Measurements from ENCODE around the gene KIAA1217.

KIAA1217 gene

DNA sequence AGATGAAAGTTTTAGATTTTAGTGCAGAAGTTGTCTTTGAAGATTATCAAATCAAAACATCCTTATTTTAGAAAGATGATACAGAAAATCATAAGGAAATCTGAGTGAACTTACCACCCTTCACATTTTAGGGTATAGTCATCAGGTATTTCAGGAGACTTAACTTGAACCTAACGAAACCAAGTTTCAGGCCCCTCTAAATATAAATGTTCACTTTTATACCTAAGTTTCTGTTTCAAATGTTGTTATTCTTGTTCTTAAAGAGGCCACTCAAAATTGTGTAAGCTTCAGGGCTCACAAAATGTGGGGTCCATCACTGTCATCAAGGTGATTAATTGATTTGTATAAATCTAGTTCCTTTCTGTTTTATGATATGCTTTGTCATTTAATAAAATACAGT, 216.2 kb downstream of the KIAA1217 start:
- Histone ChIP-seq H3K4me1 (ENCODE audit: control insufficient read depth, insufficient read depth, low read length) (no peaks in the 10 kb centered on the region), H3K36me3 (ENCODE audit: control insufficient read depth in 2 of 2, insufficient read depth in 1 of 2, low read length in 2 of 2) (no peaks in the 10 kb centered on the region), H3K27ac (ENCODE audit: extremely low read depth, low read depth, low read length) (no peak overlapping the region), H3K4me3 (ENCODE audit: low read depth, low read length) (no peak overlapping the region), H3K9me3 (ENCODE audit: control insufficient read depth, insufficient read depth, low read depth, low read length) (no peaks in the 10 kb centered on the region)
- ChIA-PET POLR2A (no interaction called here), CTCF (no interaction called here)
- TF ChIP-seq SP7 (tag by site-specific recombination; IDR thresholded peaks at IDR 0.05) (no peak), ZNF311 (tag by site-specific recombination; IDR thresholded peaks at IDR 0.05; ENCODE audit: borderline replicate concordance) (no peak), ZNF132 (tag by site-specific recombination; IDR thresholded peaks at IDR 0.05; ENCODE audit: borderline replicate concordance) (no peak), ZNF37A (tag by site-specific recombination; IDR thresholded peaks at IDR 0.05) (no peak), ZBTB8A (tag by site-specific recombination; IDR thresholded peaks at IDR 0.05) (no peak), ZNF114 (tag by site-specific recombination; IDR thresholded peaks at IDR 0.05) (no peak), ZNF707 (tag by site-specific recombination; IDR thresholded peaks at IDR 0.05) (no peak), ZNF292 (tag by site-specific recombination; IDR thresholded peaks at IDR 0.05; ENCODE audit: borderline replicate concordance, low read depth) (no peak), ZNF140 (tag by site-specific recombination; IDR thresholded peaks at IDR 0.05) (no peak), REPIN1 (tag by site-specific recombination; IDR thresholded peaks at IDR 0.05; ENCODE audit: low read depth) (no peak), ZNF112 (tag by site-specific recombination; IDR thresholded peaks at IDR 0.05) (no peak), ZNF501 (tag by site-specific recombination; IDR thresholded peaks at IDR 0.05) (no peak), KLF7 (tag by site-specific recombination; IDR thresholded peaks at IDR 0.05; ENCODE audit: borderline replicate concordance) (no peak), ZNF157 (tag by site-specific recombination; IDR thresholded peaks at IDR 0.05) (no peak), ZNF155 (tag by site-specific recombination; IDR thresholded peaks at IDR 0.05) (no peak)
- TF ChIP-seq, protein P1, sequence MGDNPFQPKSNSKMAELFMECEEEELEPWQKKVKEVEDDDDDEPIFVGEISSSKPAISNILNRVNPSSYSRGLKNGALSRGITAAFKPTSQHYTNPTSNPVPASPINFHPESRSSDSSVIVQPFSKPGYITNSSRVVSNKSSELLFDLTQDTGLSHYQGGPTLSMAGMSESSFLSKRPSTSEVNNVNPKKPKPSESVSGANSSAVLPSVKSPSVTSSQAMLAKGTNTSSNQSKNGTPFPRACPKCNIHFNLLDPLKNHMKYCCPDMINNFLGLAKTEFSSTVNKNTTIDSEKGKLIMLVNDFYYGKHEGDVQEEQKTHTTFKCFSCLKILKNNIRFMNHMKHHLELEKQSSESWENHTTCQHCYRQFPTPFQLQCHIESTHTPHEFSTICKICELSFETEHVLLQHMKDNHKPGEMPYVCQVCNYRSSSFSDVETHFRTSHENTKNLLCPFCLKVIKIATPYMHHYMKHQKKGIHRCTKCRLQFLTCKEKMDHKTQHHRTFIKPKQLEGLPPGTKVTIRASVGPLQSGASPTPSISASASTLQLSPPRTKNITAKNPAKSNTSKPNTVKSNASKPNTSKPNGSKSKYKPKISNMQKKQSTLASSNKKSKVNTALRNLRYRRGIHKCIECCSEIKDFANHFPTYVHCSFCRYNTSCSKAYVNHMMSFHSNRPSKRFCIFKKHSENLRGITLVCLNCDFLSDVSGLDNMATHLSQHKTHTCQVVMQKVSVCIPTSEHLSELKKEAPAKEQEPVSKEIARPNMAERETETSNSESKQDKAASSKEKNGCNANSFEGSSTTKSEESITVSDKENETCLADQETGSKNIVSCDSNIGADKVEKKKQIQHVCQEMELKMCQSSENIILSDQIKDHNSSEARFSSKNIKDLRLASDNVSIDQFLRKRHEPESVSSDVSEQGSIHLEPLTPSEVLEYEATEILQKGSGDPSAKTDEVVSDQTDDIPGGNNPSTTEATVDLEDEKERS (tag by site-specific recombination; IDR thresholded peaks at IDR 0.05), result no peak

DNA sequence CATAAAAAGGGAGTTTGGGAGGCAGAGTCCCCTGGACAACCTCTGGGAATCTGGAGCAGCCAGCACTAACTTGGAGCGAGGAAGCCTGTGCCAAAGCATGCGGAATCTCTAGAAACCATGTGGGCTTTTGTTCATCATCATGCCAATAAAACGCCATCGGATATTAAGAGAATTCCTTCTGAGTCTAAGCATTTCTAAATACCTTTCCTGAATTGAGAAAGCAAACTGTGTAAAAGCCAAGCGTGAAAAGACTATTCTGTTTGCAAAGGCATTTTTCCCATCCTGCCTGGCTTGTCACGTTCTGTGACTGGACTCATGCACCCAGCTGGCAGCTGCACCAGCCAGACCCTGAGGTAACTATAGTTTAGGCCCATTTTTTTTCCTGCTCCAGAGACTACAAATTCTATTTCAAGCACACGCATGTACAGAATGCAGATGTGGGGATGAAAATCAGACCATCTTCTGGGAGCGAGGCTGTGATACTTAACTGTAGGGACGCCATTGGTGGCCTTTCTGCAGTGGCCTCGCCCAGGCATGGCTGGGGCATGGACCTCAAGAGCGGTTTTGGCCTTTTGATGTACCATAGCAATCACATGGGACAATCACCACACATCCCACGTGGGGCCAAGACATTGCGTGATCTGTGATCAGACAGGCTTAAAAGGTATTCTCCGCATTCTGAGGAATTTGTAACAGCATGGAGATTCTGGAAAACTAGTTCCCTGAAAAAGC, 218.9 kb downstream of the KIAA1217 start:
- no peak for TF ChIP-seq ZBTB1 (tag by site-specific recombination; IDR thresholded peaks at IDR 0.05)
- no peak for TF ChIP-seq ZNF707 (tag by site-specific recombination; IDR thresholded peaks at IDR 0.05)
- no peak for TF ChIP-seq ZNF146 (tag by site-specific recombination; IDR thresholded peaks at IDR 0.05)
- no peak for TF ChIP-seq ZBTB21 (tag by site-specific recombination; IDR thresholded peaks at IDR 0.05)
- TF ChIP-seq ZFP3 (tag by site-specific recombination; IDR thresholded peaks at IDR 0.05; ENCODE audit: low read depth), result no peak
- TF ChIP-seq WT1 (tag by site-specific recombination; IDR thresholded peaks at IDR 0.05), result no peak
- TF ChIP-seq, protein P2, sequence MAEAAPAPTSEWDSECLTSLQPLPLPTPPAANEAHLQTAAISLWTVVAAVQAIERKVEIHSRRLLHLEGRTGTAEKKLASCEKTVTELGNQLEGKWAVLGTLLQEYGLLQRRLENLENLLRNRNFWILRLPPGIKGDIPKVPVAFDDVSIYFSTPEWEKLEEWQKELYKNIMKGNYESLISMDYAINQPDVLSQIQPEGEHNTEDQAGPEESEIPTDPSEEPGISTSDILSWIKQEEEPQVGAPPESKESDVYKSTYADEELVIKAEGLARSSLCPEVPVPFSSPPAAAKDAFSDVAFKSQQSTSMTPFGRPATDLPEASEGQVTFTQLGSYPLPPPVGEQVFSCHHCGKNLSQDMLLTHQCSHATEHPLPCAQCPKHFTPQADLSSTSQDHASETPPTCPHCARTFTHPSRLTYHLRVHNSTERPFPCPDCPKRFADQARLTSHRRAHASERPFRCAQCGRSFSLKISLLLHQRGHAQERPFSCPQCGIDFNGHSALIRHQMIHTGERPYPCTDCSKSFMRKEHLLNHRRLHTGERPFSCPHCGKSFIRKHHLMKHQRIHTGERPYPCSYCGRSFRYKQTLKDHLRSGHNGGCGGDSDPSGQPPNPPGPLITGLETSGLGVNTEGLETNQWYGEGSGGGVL (tag by site-specific recombination; IDR thresholded peaks at IDR 0.05), result no peak
- no peak for TF ChIP-seq SCRT2 (tag by site-specific recombination; IDR thresholded peaks at IDR 0.05)
- TF ChIP-seq ZNF670 (tag by site-specific recombination; IDR thresholded peaks at IDR 0.05; ENCODE audit: low read depth), result no peak
- no peak for TF ChIP-seq ZNF426 (tag by site-specific recombination; IDR thresholded peaks at IDR 0.05)
- TF ChIP-seq ZNF292 (tag by site-specific recombination; IDR thresholded peaks at IDR 0.05; ENCODE audit: borderline replicate concordance, low read depth), result no peak
- no peak for TF ChIP-seq ZNF548 (tag by site-specific recombination; IDR thresholded peaks at IDR 0.05)
- no peak for TF ChIP-seq ZNF677 (tag by site-specific recombination; IDR thresholded peaks at IDR 0.05)
- Histone ChIP-seq H3K36me3 (ENCODE audit: control insufficient read depth in 2 of 2, insufficient read depth in 1 of 2, low read length in 2 of 2) (no peaks in the 10 kb centered on the region), H3K27ac (ENCODE audit: extremely low read depth, low read depth, low read length) (no peak overlapping the region), H3K4me3 (ENCODE audit: low read depth, low read length) (no peak overlapping the region), H3K9me3 (ENCODE audit: control insufficient read depth, insufficient read depth, low read depth, low read length) (no peaks in the 10 kb centered on the region), H3K4me1 (ENCODE audit: control insufficient read depth, insufficient read depth, low read length) (no peaks in the 10 kb centered on the region)
- ChIA-PET CTCF (interaction anchor here (0.6 to 0.8 kb wide), 3 partner anchors 10 to 95 kb away, joined by 3 read pairs; no protein-coding TSS in a partner anchor), POLR2A (no interaction called here)
